Kidney (tissue), 14 donors: ENCODE results near the gene NAIP. TPM values are rescaled to one million over a fixed set of nuclear protein-coding genes. Genes with fewer than 3 reads are reported as not detected.
"Not testable (repeated sequence)": the region's sequence is repeated elsewhere in the genome, so short reads cannot be mapped to it uniquely, and the experiment has no call there.

ENCODE experiments used
- DNase-seq, 5 donors: peaks; one replicate each; pipeline ENCODE4 v3.0.0-alpha.2; 2013 to 2020
- FAIRE-seq: peaks from 2 replicates; lab custom pipeline; 2012; peaks lifted over from hg19 to GRCh38; lab: Jason Lieb, UNC
- H3K27ac ChIP-seq, 2 donors: one replicate each; pipeline ENCODE4 v1.7.0; 2013; ENCODE audit warnings: low read depth in 2 of 2, low read length in 2 of 2, inconsistent platforms in 1 of 2
- H3K27me3 ChIP-seq: one replicate; pipeline ENCODE4 v1.7.1; 2013; ENCODE audit warnings: low read length, inconsistent platforms; ENCODE audit not compliant: control insufficient read depth, insufficient read depth
- H3K36me3 ChIP-seq, 3 donors: one replicate each; pipeline versions ENCODE4 v1.7.0 to v1.7.1; 2013; ENCODE audit warnings: low read length in 3 of 3, control low read depth in 1 of 3, inconsistent platforms in 1 of 3; ENCODE audit not compliant: insufficient read depth in 3 of 3, control insufficient read depth in 2 of 3
- H3K4me1 ChIP-seq, 3 donors: one replicate each; pipeline versions ENCODE4 v1.7.0 to v1.7.1; 2013; ENCODE audit warnings: low read length in 3 of 3, inconsistent platforms in 1 of 3, low read depth in 1 of 3; ENCODE audit not compliant: control insufficient read depth in 2 of 3, insufficient read depth in 2 of 3
- H3K4me3 ChIP-seq, 3 donors: one replicate each; pipeline versions ENCODE4 v1.7.0 to v1.8.1; 2013; ENCODE audit warnings: low read length in 3 of 3, control low read depth in 1 of 3, inconsistent platforms in 1 of 3
- H3K9ac ChIP-seq, 3 donors: one replicate each; pipeline versions ENCODE4 v1.7.0 to v1.7.1; 2013; ENCODE audit warnings: low read length in 3 of 3, control low read depth in 1 of 3, inconsistent platforms in 1 of 3
- H3K9me3 ChIP-seq, 3 donors: one replicate each; pipeline versions ENCODE4 v1.7.0 to v1.7.1; 2013; ENCODE audit warnings: low read length in 3 of 3, control low read depth in 1 of 3, inconsistent platforms in 1 of 3; ENCODE audit not compliant: control insufficient read depth in 2 of 3, insufficient read depth in 1 of 3
- CTCF ChIP-seq: IDR thresholded peaks from 3 replicates; pipeline ENCODE4 v1.5.1; 2012; ENCODE audit warnings: mild to moderate bottlenecking, moderate library complexity, borderline replicate concordance; ENCODE audit not compliant: insufficient read depth; ENCODE audit errors: extremely low read depth
- intact Hi-C: fragments of 100-400 bp; cut with DNase I; formaldehyde crosslinking; loops from one replicate; pipeline ENCODE4 v1.11.1; 2022
- polyA plus RNA-seq: library from polyadenylated mRNA; stranded (reverse); fragments of 350-450 nt; fragmentation: Illumina TruSeq; extraction: RNeasy Lipid Tissue Mini Kit (QIAGEN cat#74804); gene quantifications from one replicate; pipeline ENCODE4 v1.2.3, GENCODE V29; 2014; ENCODE audit warnings: low read depth, low replicate concordance; ENCODE audit not compliant: insufficient read depth
- total RNA-seq: library from RNA; stranded (reverse); fragmentation: NEBNext Ultra II Directional; extraction: Animal tissue kit (Norgen Biotek cat#: 25700); gene quantifications from one replicate; pipeline ENCODE4 v1.2.1, GENCODE V29; 2021
- donor health status: control.
- donor health status: control.
- donor health status: control.
- donor health status: control.
- donor health status: control.
- donor health status: DM: yes; HTN: yes; CAD: no.
- donor health status: Normal renal cell carcinoma (clear cell type).

NAIP gene
- total and polyA plus RNA-seq, 2 donors from 2014 or later: 5.7 to 43.1 TPM

DNA sequence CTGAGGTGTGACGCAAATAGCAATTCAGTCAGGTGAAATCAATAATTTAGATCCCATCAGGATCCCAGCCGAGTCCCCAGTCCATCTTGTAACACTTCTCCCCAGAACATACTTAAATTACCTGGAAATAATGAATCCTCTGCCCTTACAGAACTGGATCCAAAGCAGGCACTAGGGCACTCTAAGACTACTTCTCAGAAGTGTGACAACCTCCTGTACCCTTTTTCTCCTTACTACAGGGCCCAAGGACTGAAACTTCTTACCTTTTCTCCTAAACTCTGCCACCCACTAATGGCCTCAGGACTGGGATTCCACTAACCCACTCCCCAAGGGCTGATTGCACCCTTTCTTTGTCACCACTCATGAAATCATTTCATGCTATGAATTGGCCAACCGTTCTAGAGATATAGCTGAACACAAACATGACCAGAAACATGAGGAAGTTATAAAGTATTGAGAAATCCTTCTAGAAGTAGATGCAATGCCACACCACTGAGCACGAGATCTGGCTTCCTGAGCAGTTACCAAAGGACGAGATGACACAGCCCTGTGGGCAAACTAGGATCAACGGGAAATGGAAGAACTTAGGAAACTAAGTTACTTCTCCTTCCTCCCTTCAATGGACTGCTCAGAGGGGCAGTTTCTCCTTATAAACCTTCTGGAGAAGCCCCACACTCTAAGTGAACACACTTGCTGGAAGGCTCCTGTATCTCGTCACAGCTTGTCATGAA lies 6.1 kb upstream of the NAIP start:
- DNase-seq, H3K36me3 ChIP-seq, FAIRE-seq, H3K4me3 ChIP-seq, H3K9me3 ChIP-seq, H3K27ac ChIP-seq, H3K4me1 ChIP-seq, intact Hi-C loops, H3K9ac ChIP-seq, H3K27me3 ChIP-seq: not testable (repeated sequence)

DNA sequence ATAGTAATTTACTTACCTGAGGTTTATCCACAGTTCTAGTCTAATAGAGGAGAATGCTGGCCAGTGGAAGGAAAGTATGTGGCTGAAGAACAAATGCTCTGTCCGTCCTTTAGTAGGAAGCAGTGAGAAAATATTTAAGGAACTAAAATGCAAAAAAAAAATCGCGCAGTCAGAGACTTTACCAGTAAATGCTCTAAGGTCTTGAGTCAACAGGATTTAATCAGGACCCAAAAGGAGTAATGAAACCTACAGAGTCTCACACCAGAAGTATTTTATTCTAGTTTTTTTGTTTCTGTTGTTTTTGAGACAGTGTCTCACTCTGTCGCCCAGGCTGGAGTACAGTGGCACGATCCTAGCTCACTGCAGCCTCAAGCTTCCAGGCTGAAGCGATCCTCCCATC lies 4.5 kb downstream of the NAIP start:
- H3K27ac ChIP-seq, H3K27me3 ChIP-seq, H3K4me1 ChIP-seq, H3K9ac ChIP-seq, intact Hi-C loops, DNase-seq, H3K36me3 ChIP-seq, FAIRE-seq, H3K4me3 ChIP-seq, H3K9me3 ChIP-seq: not testable (repeated sequence)

DNA sequence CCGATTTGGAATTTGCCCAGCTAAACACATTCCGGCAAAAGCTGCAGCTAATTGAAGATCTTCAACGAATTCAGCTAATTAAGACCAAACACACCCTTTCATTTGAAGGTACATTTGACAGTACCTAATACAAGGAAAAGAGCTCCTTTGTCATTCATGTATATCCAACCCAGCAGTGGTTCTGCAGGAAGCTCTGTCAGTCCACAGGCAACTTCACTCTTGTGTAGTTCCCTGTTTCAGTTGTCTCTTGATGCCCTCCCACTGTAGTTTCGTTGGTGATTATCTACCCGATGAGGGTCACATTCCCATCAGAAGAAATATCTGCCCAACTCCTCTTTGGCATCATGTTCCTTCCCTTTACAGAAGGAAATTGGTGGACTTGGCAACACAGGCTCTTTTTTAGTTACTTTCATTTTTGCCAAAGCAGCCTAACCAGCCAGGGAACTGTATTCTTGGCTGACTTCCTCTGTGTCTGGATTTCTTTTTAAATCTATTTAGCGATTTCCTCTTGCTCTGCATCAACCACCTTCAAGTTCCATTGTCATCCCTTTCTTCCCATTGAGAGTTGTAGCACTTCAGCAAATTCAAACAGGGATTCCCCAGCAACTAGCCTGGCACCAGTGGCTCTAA lies 6.6 kb downstream of the NAIP start:
- H3K27me3 ChIP-seq, DNase-seq, H3K36me3 ChIP-seq, H3K27ac ChIP-seq, H3K4me1 ChIP-seq, H3K9ac ChIP-seq, intact Hi-C loops, H3K4me3 ChIP-seq, H3K9me3 ChIP-seq, FAIRE-seq: not testable (repeated sequence)

GRCh38 chr5:71014176-71014575 lies 11.0 kb downstream of the NAIP start:
- intact Hi-C loops: no loop called here
- H3K27ac ChIP-seq: no peak overlapping the region
- no peak for DNase-seq
- H3K27me3 ChIP-seq: no peaks in the 10 kb centered on the region
- H3K9ac ChIP-seq: no peak overlapping the region
- H3K4me3 ChIP-seq: no peak overlapping the region
- no peaks in the 10 kb centered on the region for H3K4me1 ChIP-seq
- no peaks in the 10 kb centered on the region for H3K36me3 ChIP-seq
- FAIRE-seq: no peak
- no peak for TF ChIP-seq CTCF
- H3K9me3 ChIP-seq: no peaks in the 10 kb centered on the region

GRCh38 chr5:71013575-71013974 lies 11.6 kb downstream of the NAIP start:
- Histone ChIP-seq H3K9ac (no peak overlapping the region), H3K27me3 (no peaks in the 10 kb centered on the region), H3K4me3 (no peak overlapping the region), H3K27ac (no peak overlapping the region), H3K9me3 (no peaks in the 10 kb centered on the region), H3K4me1 (no peaks in the 10 kb centered on the region), H3K36me3 (no peaks in the 10 kb centered on the region)
- FAIRE-seq (no peak), DNase-seq (no peak)
- TF ChIP-seq CTCF: no peak
- intact Hi-C loops: no loop called here
